Caco-2 (cell line): ENCODE data around the gene MT1F. TPM values are rescaled to one million over a fixed set of nuclear protein-coding genes. Genes with fewer than 3 reads are reported as not detected.
A peak's percentile ranks its signal among the peaks of the same experiment; 100 is the strongest.

Experiments used
- BruUV-seq: library from RNA; stranded (reverse); fragments of 400-500 nt; replicated peaks from 2 replicates; lab custom pipeline; 2021; lab: Mats Ljungman, UMichigan
- CTCF ChIA-PET: fragments of 300-600 bp; sonication (Branson Sonifier 250); formaldehyde crosslinking; loops from one replicate; lab custom pipeline; 2022; ENCODE audit warnings: antibody characterized with exemption; lab: Charles Lee
- POLR2A ChIA-PET: fragments of 300-600 bp; sonication (Branson Sonifier 250); formaldehyde crosslinking; loops from one replicate; lab custom pipeline; 2022; ENCODE audit warnings: antibody characterized with exemption; lab: Charles Lee
- DNase-seq, 2 experiments: peaks; one replicate each; pipeline versions ENCODE4 v3.0.0 to v3.0.0-alpha.2; 2020 to 2022
- H3K27me3 ChIP-seq: replicated peaks from 2 replicates; pipeline ENCODE4 v1.6.0; 2011; ENCODE audit warnings: low read length; ENCODE audit not compliant: control insufficient read depth, insufficient read depth
- H3K36me3 ChIP-seq: 2 replicates; pipeline ENCODE4 v1.5.1; 2011; ENCODE audit warnings: low read length; ENCODE audit not compliant: control insufficient read depth, insufficient read depth
- H3K4me1 ChIP-seq: fragments of 250-450 bp; sonication (Bioruptor Pico); 2 replicates; pipeline ENCODE4 v1.5.1; 2020; ENCODE audit warnings: mild to moderate bottlenecking
- H3K4me3 ChIP-seq: 2 replicates; pipeline ENCODE4 v1.5.1; 2011; ENCODE audit warnings: low read depth, mild to moderate bottlenecking, control low read depth, low read length
- H3K9me3 ChIP-seq: fragments of 250-450 bp; sonication (Bioruptor Pico); 2 replicates; pipeline ENCODE4 v1.5.1; 2020; ENCODE audit warnings: mild to moderate bottlenecking, moderate library complexity
- H3K27ac Mint-ChIP-seq: one replicate; pipeline ENCODE4 v1.8.0; 2022; ENCODE audit warnings: mixed read lengths; ENCODE audit not compliant: unreplicated experiment
- H3K27me3 Mint-ChIP-seq: one replicate; pipeline ENCODE4 v1.8.0; 2022; ENCODE audit warnings: mixed read lengths; ENCODE audit not compliant: insufficient read depth, unreplicated experiment
- H3K36me3 Mint-ChIP-seq: one replicate; pipeline ENCODE4 v1.8.0; 2022; ENCODE audit warnings: mild to moderate bottlenecking, mixed read lengths; ENCODE audit not compliant: insufficient read depth, unreplicated experiment
- H3K4me1 Mint-ChIP-seq: one replicate; pipeline ENCODE4 v1.8.0; 2022; ENCODE audit warnings: low read depth, mixed read lengths; ENCODE audit not compliant: unreplicated experiment
- H3K4me3 Mint-ChIP-seq: one replicate; pipeline ENCODE4 v1.8.0; 2022; ENCODE audit warnings: mild to moderate bottlenecking, moderate library complexity, mixed read lengths; ENCODE audit not compliant: unreplicated experiment
- H3K9me3 Mint-ChIP-seq: one replicate; pipeline ENCODE4 v1.8.0; 2022; ENCODE audit warnings: mixed read lengths; ENCODE audit not compliant: unreplicated experiment
- intact Hi-C: fragments of 100-400 bp; cut with micrococcal nuclease; formaldehyde crosslinking; loops from one replicate; pipeline ENCODE4 v1.10.0; 2022; ENCODE audit not compliant: unreplicated experiment
- total RNA-seq: library from RNA; stranded (reverse); gene quantifications from 2 replicates; pipeline ENCODE4 v1.2.3, GENCODE V29; 2022
- TF ChIP-seq, protein P1 (sequence below), 2 experiments: fragments of 200-600 bp in 1 of 2; IDR thresholded peaks; 1 replicate in 1 of 2; 2 replicates in 1 of 2; pipeline versions ENCODE4 v1.5.1 to v1.8.0; 2011 to 2022; ENCODE audit warnings: antibody characterized with exemption in 1 of 2, control low read depth in 1 of 2, inconsistent platforms in 1 of 2, low read depth in 1 of 2, low read length in 1 of 2, mild to moderate bottlenecking in 1 of 2, moderate library complexity in 1 of 2; ENCODE audit not compliant: insufficient read depth in 1 of 2, severe bottlenecking in 1 of 2, unreplicated experiment in 1 of 2

Gene MT1F
- total RNA-seq, 1 experiment from 2014 or later: 12.5 TPM

DNA sequence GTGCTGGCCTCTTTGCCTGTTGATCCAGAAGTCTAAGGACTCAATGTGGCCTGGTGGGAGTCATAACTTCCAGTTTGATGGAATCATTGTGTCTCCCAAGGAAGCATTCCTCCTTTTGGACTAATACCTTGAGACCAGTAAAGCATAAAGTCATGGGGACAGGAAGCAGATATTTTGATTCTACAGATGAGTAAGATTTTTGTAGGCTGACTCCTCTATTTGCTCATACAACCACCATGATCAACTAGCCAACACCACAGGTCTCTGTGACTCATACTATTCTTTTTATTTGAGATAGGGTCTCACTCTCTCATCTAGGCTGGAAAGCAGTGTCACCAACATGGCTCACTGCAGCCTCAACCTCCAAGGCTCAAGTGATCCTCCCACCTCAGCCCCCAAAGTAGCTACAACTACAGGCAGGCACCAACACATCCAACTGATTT is 43.2 kb upstream of the MT1F start:
- peak overlapping the region; percentile 10 for H3K27ac Mint-ChIP-seq
- Histone ChIP-seq H3K36me3 (no peaks in the 10 kb centered on the region), H3K4me1 (no peaks in the 10 kb centered on the region), H3K27me3 (no peaks in the 10 kb centered on the region; the same call in 1 of the 2 replicates), H3K9me3 (no peaks in the 10 kb centered on the region), H3K4me3 (no peak overlapping the region)
- BruUV-seq: no TSS peak
- no peaks in the 10 kb centered on the region for H3K9me3 Mint-ChIP-seq
- DNase-seq: no peak
- peaks cover 12% of the 10 kb centered on the region for H3K27me3 Mint-ChIP-seq
- H3K4me3 Mint-ChIP-seq: no peak overlapping the region
- H3K36me3 Mint-ChIP-seq: no peaks in the 10 kb centered on the region
- CTCF ChIA-PET: no interaction called here
- POLR2A ChIA-PET: no interaction called here
- TF ChIP-seq, protein P1, sequence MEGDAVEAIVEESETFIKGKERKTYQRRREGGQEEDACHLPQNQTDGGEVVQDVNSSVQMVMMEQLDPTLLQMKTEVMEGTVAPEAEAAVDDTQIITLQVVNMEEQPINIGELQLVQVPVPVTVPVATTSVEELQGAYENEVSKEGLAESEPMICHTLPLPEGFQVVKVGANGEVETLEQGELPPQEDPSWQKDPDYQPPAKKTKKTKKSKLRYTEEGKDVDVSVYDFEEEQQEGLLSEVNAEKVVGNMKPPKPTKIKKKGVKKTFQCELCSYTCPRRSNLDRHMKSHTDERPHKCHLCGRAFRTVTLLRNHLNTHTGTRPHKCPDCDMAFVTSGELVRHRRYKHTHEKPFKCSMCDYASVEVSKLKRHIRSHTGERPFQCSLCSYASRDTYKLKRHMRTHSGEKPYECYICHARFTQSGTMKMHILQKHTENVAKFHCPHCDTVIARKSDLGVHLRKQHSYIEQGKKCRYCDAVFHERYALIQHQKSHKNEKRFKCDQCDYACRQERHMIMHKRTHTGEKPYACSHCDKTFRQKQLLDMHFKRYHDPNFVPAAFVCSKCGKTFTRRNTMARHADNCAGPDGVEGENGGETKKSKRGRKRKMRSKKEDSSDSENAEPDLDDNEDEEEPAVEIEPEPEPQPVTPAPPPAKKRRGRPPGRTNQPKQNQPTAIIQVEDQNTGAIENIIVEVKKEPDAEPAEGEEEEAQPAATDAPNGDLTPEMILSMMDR (IDR thresholded peaks at IDR 0.05; ENCODE audit: insufficient read depth in 1 of 2, low read depth in 1 of 2, low read length in 1 of 2, severe bottlenecking in 1 of 2, unreplicated experiment in 1 of 2): no peak
- intact Hi-C loops: no loop called here
- peaks cover 9% of the 10 kb centered on the region for H3K4me1 Mint-ChIP-seq

DNA sequence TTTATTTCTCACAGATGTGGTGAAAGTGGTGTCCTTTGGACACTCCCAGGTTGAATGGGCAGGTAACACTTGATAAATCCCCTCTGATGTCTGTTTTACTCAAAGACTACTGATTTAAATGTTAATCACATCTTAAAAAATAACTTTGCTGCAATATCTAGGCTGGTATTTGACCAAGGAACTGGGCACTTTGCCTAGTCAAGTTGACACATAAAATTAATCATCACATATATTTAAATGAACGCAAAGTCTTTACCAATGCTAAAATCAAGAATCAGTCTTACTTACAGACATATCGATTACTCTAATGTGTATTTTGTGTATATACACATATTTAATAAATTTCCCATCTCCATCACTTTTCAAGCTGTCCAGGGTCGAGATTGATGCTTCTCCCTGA is 42.4 kb upstream of the MT1F start:
- Histone ChIP-seq H3K9me3 (no peaks in the 10 kb centered on the region), H3K4me1 (no peaks in the 10 kb centered on the region), H3K4me3 (no peak overlapping the region), H3K36me3 (no peaks in the 10 kb centered on the region), H3K27me3 (no peaks in the 10 kb centered on the region; the same call in 1 of the 2 replicates)
- Mint-ChIP-seq H3K27ac (no peak overlapping the region), H3K4me3 (no peak overlapping the region), H3K36me3 (no peaks in the 10 kb centered on the region), H3K9me3 (no peaks in the 10 kb centered on the region), H3K4me1 (peaks cover 7% of the 10 kb centered on the region), H3K27me3 (peaks cover 11% of the 10 kb centered on the region)
- ChIA-PET POLR2A (no interaction called here), CTCF (no interaction called here)
- TF ChIP-seq, protein P1 (IDR thresholded peaks at IDR 0.05; ENCODE audit: insufficient read depth in 1 of 2, low read depth in 1 of 2, low read length in 1 of 2, severe bottlenecking in 1 of 2, unreplicated experiment in 1 of 2): no peak
- intact Hi-C loops: no loop called here
- BruUV-seq: no TSS peak
- no peak for DNase-seq

DNA sequence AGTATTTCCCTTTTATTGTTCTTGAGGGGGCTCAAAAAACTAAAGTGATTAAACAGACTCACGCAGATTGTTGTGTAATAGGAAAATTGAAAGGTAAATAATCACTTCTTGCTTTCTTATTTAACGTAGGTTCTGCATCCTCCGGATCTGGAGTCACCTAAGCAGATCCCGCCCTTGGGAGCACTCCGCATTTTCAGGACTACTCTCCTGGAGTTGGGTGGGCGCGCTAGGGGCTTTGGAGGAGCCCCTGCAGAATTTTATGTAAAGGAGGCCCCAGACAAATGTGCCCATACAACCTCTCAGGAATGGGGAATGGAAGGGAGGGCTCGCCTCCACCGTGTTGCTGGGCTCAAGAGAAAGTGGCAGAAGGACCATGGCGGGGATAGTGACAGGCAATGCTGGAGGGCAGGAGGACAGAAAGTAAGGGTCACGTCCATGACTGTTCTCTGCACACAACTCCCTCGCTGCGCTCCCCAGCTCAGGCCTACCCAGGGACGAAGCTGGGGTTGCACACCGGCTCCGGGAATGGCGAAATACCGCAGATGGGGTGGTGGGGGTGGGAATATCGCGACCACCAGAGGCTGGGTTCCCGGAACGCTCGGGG is 41.0 kb upstream of the MT1F start:
- Histone ChIP-seq H3K27me3 (no peaks in the 10 kb centered on the region; the same call in 1 of the 2 replicates), H3K36me3 (no peaks in the 10 kb centered on the region), H3K9me3 (no peaks in the 10 kb centered on the region), H3K4me1 (no peaks in the 10 kb centered on the region), H3K4me3 (no peak overlapping the region; the same call in 1 of the 2 replicates)
- no peaks in the 10 kb centered on the region for H3K36me3 Mint-ChIP-seq
- BruUV-seq: no TSS peak
- no peak overlapping the region for H3K27ac Mint-ChIP-seq
- H3K4me3 Mint-ChIP-seq: peak overlapping the region; percentile 56
- intact Hi-C loops: no loop called here
- no peaks in the 10 kb centered on the region for H3K4me1 Mint-ChIP-seq
- H3K9me3 Mint-ChIP-seq: no peaks in the 10 kb centered on the region
- no peak for DNase-seq
- ChIA-PET CTCF (no interaction called here), POLR2A (no interaction called here)
- TF ChIP-seq, protein P1 (IDR thresholded peaks at IDR 0.05; ENCODE audit: insufficient read depth in 1 of 2, low read depth in 1 of 2, low read length in 1 of 2, severe bottlenecking in 1 of 2, unreplicated experiment in 1 of 2): no peak
- peaks cover 10% of the 10 kb centered on the region for H3K27me3 Mint-ChIP-seq
